ENCODE data around the gene GOLIM4.

GRCh38 chr3:168065569-168065968 is 30.2 kb downstream of the GOLIM4 start:
- no peak for TF ChIP-seq CTCF (IDR thresholded peaks at IDR 0.05)
- TF ChIP-seq POLR2A (IDR thresholded peaks at IDR 0.05): no peak
- no peak for TF ChIP-seq EP300 (IDR thresholded peaks at IDR 0.05)
